Tibial nerve (tissue), 4 donors: ENCODE results near the gene SMOC1. TPM values are rescaled to one million over a fixed set of nuclear protein-coding genes. Genes with fewer than 3 reads are reported as not detected.

Source experiments
- DNase-seq, 2 donors: peaks; one replicate each; pipeline ENCODE4 v3.0.0-alpha.2; 2019; ENCODE audit warnings: low spot score in 2 of 2
- H3K27ac ChIP-seq, 4 donors: fragments of 200-600 bp; sonication (generic) in 3 of 4; one replicate each; pipeline ENCODE4 v1.5.1; 2017 to 2019; ENCODE audit warnings: mild to moderate bottlenecking in 1 of 4
- H3K27me3 ChIP-seq, 2 donors: fragments of 200-600 bp; sonication (generic) in 1 of 2; one replicate each; pipeline versions ENCODE4 v1.5.1 to v1.6.0; 2017 to 2019
- H3K36me3 ChIP-seq, 3 donors: fragments of 200-600 bp; sonication (generic); one replicate each; pipeline ENCODE4 v1.5.1; 2018 to 2019
- H3K4me1 ChIP-seq, 4 donors: fragments of 200-600 bp; sonication (generic) in 3 of 4; one replicate each; pipeline ENCODE4 v1.5.1; 2017 to 2019
- H3K4me3 ChIP-seq, 4 donors: fragments of 200-600 bp; sonication (generic) in 3 of 4; one replicate each; pipeline ENCODE4 v1.5.1; 2017 to 2019; ENCODE audit warnings: mild to moderate bottlenecking in 1 of 4, moderate library complexity in 1 of 4
- H3K9me3 ChIP-seq, 4 donors: fragments of 200-600 bp; sonication (generic) in 3 of 4; one replicate each; pipeline ENCODE4 v1.5.1; 2017 to 2019
- CTCF ChIP-seq, 5 experiments: fragments of 200-600 bp in 3 of 5; fragments of 450-650 bp in 2 of 5; sonication (generic) in 3 of 5; IDR thresholded peaks; one replicate each; pipeline ENCODE4 v1.5.1; 2016 to 2019; ENCODE audit warnings: antibody characterized with exemption in 5 of 5, mild to moderate bottlenecking in 3 of 5, moderate library complexity in 2 of 5
- EP300 ChIP-seq, 2 donors: sonication (generic); formaldehyde crosslinking; IDR thresholded peaks; one replicate each; pipeline ENCODE4 v1.6.1; 2017; ENCODE audit warnings: antibody characterized with exemption in 2 of 2, mild to moderate bottlenecking in 1 of 2
- POLR2A ChIP-seq, 2 donors: fragments of 450-650 bp; IDR thresholded peaks; one replicate each; pipeline ENCODE4 v1.6.1; 2017; ENCODE audit warnings: antibody characterized with exemption in 2 of 2, mild to moderate bottlenecking in 2 of 2, moderate library complexity in 2 of 2
- WGBS, 2 donors: methylation state at CpG; one replicate each; pipeline ENCODE4 v1.1.5; 2018; 5-methylcytosine and 5-hydroxymethylcytosine counted together
- total RNA-seq, 4 donors: library from RNA; depleted of rRNA; stranded (reverse); fragments of >200 nt; gene quantifications; one replicate each; pipeline ENCODE4 v1.1.0, GENCODE V29; 2016

The SMOC1 gene
- total RNA-seq, 4 donors from 2014 or later: 6.0 to 14.4 (median 13.3) TPM

GRCh38 chr14:69938751-69939150, 59.5 kb downstream of the SMOC1 start:
- Histone ChIP-seq H3K27ac (no peak overlapping the region), H3K4me1 (no peaks in the 10 kb centered on the region), H3K27me3 (no peaks in the 10 kb centered on the region), H3K9me3 (no peaks in the 10 kb centered on the region), H3K36me3 (no peaks in the 10 kb centered on the region), H3K4me3 (no peak overlapping the region)
- TF ChIP-seq CTCF (IDR thresholded peaks at IDR 0.05) (no peak), POLR2A (IDR thresholded peaks at IDR 0.05) (no peak), EP300 (IDR thresholded peaks at IDR 0.05) (no peak)
- no peak for DNase-seq
- 70 to 76% methylated on average over 6 of the region's 6 CpGs for WGBS, 2 donors

- 69% methylated on average over 4 of the region's 4 CpGs for WGBS, 2 donors
Observed at GRCh38 chr14:69941768-69942742, 62.8 kb downstream of the SMOC1 start.

DNA sequence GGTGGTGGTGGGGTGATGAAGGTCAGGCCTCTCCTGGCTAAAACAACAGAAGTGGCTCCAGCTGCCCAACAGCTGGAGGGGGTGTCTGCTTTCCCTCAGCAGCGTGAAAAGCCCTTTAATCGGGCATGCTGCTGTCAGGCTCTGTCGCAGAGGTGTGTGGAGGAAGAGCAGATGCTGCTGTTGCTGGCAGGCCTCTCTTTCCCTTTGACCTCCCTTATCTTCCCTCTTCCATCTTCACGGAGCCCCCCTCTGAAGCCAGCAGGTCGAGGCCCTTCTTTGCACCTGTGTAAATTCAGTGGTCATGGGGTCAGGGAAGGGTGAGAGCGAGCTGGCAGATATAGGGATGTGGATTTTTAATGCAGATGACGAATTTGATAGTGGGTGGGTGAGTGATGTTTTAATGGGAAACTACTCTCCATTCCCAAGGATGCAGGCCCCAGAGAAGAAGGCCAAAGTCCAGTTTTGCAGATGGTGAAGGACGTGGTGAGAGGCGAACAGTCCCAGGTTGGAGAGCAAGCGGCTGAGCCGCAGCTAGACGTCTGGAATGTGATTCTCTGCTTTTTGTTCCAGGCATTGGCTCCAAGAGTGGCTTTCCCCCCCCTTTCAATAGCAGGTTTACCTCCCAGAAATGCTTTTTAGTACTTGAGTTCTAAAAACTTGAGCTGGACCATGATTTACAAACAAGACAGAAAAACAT, 64.0 kb downstream of the SMOC1 start:
- DNase-seq: no peak
- Histone ChIP-seq H3K4me3 (no peak overlapping the region), H3K36me3 (no peaks in the 10 kb centered on the region), H3K4me1 (no peaks in the 10 kb centered on the region), H3K27me3 (no peaks in the 10 kb centered on the region), H3K9me3 (peaks cover 0 to 29% (median 7%) of the 10 kb centered on the region in 4 donors), H3K27ac (no peak overlapping the region)
- TF ChIP-seq CTCF (IDR thresholded peaks at IDR 0.05) (no peak), EP300 (IDR thresholded peaks at IDR 0.05) (no peak), POLR2A (IDR thresholded peaks at IDR 0.05) (no peak)
- 52 to 54% methylated on average over 12 of the region's 12 CpGs for whole genome bisulfite sequencing, 2 donors

More at GRCh38 chr14:69941768-69942742, 62.8 kb downstream of the SMOC1 start:
- H3K4me3 ChIP-seq: no peak overlapping the region
- no peak for TF ChIP-seq CTCF (IDR thresholded peaks at IDR 0.05)
- TF ChIP-seq POLR2A (IDR thresholded peaks at IDR 0.05): no peak
- TF ChIP-seq EP300 (IDR thresholded peaks at IDR 0.05): no peak
- no peak for DNase-seq
- H3K27me3 ChIP-seq: no peaks in the 10 kb centered on the region
- no peaks in the 10 kb centered on the region for H3K4me1 ChIP-seq
- peaks cover 0 to 24% (median 7%) of the 10 kb centered on the region in 4 donors for H3K9me3 ChIP-seq
- H3K36me3 ChIP-seq: no peaks in the 10 kb centered on the region
- no peak overlapping the region for H3K27ac ChIP-seq

- no peak for DNase-seq
- no peak overlapping the region for H3K27ac ChIP-seq
- no peaks in the 10 kb centered on the region for H3K27me3 ChIP-seq
- no peaks in the 10 kb centered on the region for H3K4me1 ChIP-seq
- WGBS, 2 donors: 74 to 88% methylated on average over 1 of the region's 1 CpG
- peaks cover 0 to 29% (median 7%) of the 10 kb centered on the region in 4 donors for H3K9me3 ChIP-seq
- no peaks in the 10 kb centered on the region for H3K36me3 ChIP-seq
- H3K4me3 ChIP-seq: no peak overlapping the region
- TF ChIP-seq POLR2A (IDR thresholded peaks at IDR 0.05) (no peak), CTCF (IDR thresholded peaks at IDR 0.05) (no peak), EP300 (IDR thresholded peaks at IDR 0.05) (no peak)
Observed at GRCh38 chr14:69945347-69945746, 66.1 kb downstream of the SMOC1 start.

DNA sequence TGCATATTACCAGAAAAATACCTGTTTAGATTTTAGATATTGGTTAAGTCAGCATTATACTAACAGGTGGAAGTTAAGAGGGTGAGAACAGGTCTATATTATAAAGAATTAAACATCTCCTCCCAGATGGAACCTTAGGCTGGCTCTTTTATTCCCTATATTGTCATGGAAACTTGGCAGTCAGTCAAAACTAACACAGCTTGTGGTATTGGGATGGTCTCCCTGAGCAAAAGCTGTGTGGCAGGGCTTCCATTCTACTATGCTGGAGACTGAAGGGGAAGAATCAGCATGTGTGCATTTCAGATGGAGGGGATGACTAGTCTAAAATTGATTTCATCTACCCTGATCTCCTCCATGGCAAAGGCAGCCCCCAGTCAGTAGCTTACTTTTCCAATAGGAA, 66.7 kb downstream of the SMOC1 start:
- H3K9me3 ChIP-seq: peaks cover 0 to 34% (median 7%) of the 10 kb centered on the region in 4 donors
- no peak for DNase-seq
- no peak overlapping the region for H3K27ac ChIP-seq
- H3K36me3 ChIP-seq: no peaks in the 10 kb centered on the region
- H3K4me3 ChIP-seq: no peak overlapping the region
- TF ChIP-seq CTCF (IDR thresholded peaks at IDR 0.05): no peak
- no peak for TF ChIP-seq POLR2A (IDR thresholded peaks at IDR 0.05)
- no peak for TF ChIP-seq EP300 (IDR thresholded peaks at IDR 0.05)
- no peaks in the 10 kb centered on the region for H3K27me3 ChIP-seq
- no peaks in the 10 kb centered on the region for H3K4me1 ChIP-seq
